OCI-M2 (cell line): Measurements from ENCODE around the gene SLC25A2.
"Not testable (repeated sequence)": the region's sequence is repeated elsewhere in the genome, so short reads cannot be mapped to it uniquely, and the experiment has no call there.

Experiments used
- DNase-seq: peaks from one replicate; lab custom pipeline; 2025; ENCODE audit not compliant: unreplicated experiment; lab: John Stamatoyannopoulos, UW

SLC25A2 gene

DNA sequence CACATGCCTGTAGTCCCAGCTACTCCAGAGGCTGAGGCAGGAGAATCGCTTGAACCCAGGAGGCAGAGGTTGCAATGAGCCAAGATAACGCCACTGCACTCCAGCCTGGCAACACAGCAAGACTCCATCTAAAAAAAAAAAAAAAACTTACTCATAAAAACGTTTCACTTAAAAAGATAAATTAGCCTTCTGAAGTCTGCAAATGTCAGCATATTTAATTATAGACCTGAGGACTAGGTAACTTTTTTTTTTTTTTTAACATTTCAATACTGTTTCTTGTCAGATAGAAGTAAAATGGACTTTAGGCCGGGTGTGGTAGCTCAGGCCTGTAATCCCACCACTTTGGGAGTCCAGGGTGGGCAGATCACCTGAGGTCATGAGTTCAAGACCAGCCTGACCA, 13.1 kb upstream of the SLC25A2 start:
- DNase-seq, result not testable (repeated sequence)

DNA sequence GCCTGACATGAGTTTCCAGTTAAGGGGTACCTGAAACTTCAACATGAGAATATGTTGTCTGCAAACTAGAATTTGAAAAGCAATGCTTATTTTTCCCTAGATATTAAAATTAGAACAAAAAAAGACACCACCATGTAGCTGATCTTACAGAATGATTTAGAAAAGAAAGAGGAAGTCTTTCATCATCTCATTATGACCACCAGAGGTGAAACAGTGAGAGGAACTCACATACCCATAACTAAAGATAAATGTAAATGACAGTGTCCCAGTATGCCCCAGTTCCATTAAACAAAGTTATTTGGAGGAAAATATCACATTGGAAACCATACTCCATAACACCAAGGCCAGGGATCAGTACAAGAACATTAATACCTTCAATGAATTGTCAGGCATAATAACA, 9.9 kb upstream of the SLC25A2 start:
- DNase-seq, result no peak

DNA sequence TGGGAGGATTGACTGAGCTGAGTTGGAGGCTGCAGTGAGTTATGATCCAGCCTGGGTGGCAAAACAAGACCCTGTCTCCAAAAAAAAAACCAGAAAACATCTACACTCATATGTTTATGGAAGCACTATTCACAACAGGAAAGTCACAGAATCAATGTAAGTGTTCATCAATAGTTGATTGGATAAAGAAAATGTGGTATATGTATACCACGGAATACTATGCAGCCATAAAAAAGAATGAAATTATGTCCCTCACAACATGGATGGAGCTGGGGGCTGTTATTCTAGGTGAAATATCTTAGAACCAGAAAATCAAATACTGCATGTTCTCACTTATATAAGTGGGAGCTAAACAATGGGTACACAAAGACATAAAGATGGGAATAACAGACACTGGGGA, 2.8 kb upstream of the SLC25A2 start:
- no peak for DNase-seq

DNA sequence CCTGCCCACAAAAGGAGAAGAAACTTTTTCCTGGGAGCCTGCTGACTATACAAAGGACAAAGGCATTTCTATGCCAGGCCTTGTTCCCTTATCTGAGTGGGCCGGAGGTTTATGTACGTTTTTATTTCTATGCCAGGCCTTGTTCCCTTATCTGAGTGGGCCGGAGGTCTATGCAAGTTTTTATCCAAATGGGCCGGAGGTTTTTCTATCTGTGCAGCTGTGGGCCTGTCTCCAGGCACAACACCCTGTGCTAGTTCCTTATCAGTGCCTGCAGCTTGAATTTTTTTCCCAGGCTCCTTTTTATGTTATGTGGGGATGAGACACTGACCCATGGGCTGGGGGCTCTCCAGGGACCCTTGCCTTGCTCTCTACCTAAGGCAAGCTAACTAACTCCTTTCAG, 5.5 kb downstream of the SLC25A2 start:
- DNase-seq, result peak; percentile 31

DNA sequence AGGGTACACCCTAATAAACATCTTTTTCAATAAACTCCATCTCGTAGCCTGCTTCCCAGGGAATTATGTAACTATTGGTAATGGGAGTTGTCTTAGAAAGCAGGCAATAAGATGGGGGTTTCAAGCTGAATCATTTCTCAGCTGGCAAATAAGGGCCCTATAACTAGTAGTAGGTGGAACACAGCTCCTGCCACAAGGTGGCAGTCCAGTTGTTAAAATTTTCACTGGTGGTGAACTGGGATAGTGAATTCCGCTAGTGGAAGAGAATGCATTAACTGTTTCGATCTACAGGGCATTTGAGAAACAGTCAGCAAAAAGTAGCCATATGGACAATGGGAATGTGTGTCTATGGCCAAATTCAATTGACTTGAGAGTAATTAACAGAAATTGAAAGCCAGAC, 30.9 kb downstream of the SLC25A2 start:
- DNase-seq, result no peak

DNA sequence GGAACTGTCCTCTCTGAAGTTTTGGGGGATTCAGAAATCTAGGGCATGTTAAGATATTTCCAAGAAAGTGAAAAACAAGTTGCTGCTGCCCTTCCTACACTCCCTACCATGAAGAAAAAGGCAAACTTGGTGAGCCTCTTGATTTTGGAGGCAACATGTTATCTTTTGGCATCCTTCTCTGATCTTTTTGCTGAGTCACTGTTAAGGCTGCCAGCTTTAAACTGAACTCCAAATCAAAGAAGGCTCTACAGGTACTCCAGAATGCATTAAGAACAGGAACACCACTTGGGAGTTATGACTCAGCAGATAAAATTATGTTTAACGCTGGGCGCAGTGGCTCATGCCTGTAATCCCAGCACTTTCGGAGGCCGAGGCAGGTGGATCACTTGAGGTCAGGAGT, 34.7 kb downstream of the SLC25A2 start:
- DNase-seq, result no peak

DNA sequence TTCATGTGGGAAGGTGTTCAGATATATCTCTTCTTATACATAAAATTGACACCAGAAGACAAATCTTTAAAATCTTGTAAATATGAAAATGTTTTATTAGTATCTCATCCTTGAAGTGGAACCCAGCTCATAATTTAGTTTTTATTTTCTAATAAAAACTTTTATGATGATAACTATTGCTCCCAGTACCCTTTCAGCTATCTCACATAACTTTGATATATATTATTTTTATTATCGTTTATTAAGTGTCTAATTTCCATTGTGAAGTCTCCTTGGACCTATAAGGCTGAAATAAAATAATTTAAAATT, 42.7 kb downstream of the SLC25A2 start:
- no peak for DNase-seq

DNA sequence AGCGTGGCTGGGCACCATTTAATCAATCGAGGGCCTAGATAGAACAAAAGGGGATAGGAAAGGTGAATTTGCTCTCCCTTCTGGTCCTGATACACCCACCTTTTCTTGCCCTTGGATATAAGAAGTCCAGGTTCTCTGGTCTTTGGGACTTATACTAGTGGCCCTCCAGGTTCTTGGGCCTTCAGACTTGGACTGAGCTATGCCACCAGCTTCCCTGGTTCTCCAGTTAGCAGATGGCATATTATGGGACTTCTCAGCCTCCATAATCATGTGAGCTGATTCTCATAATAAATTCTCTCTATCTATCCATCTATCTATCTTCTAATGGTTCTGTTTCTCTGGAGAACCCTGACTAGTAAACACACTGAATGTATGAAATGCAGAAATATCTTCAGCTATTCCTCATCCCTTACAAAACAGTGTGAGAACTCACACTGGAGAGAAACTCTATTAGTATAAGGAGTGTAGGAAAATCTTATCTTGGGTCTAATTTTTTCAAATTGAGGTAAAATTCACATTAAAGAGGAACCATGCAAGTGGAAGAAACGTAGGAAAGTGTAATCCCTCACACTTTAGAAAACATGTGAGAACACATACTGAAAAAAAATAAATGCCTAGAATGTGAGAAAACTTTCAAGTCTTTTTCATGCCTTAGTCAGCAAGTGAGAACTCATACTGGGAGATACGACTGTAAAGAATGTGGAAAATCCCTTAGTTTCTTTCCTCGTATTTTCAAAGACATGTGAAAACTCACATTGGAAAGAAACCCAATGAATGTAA, 43.2 kb downstream of the SLC25A2 start:
- no peak for DNase-seq

DNA sequence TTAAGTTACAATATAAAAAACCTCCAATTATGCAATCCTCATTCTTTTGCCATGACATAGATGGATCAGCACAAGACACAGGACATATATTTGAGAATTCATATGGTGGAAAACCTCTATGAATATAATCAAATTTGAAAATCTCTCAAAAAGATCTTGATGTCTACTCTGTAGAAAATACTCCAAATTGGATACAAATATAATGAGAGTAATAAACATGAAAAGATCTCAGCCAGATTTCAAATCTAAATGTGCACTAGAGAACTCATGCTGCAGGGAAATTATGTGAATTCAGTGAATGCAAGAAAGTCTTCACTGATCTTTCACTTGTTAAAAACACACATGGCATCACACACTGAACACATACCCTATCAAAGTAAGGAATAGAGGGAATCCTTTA, 44.9 kb downstream of the SLC25A2 start:
- no peak for DNase-seq

DNA sequence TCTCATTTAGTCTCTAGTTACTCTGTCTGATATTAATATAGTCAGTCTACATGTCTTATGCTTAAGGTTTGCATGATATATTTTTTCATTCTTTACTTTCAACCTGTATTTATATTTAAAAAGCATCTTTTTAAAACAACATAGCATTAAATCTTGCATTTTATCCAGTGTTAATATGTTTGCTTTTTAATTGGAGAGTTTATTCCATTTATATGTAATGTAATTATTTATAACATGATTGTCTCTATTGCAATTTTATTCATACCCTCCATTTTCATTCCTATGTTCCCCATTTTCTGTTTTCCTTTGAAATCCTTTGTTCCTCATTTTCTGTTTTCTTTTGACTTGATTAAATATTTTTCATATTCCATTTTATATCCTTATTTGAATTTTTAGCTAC, 45.4 kb downstream of the SLC25A2 start:
- no peak for DNase-seq
